ENCODE data around the gene VAMP2. TPM values are rescaled to one million over a fixed set of nuclear protein-coding genes. Genes with fewer than 3 reads are reported as not detected.

Gene VAMP2
- total RNA-seq, 1 donor from 2014 or later, result 3.1 TPM

Other genes starting within 250 kb of the VAMP2 start
- 0.51 and 0.76 TPM in 2 replicates for gene RNF227, start 246.7 kb downstream of the VAMP2 start, total RNA-seq
- gene KCNAB3, start 233.1 kb downstream of the VAMP2 start, total RNA-seq, result 0.13 and 0.26 TPM in 2 replicates
- 52.9 and 80.7 TPM in 2 replicates for gene TRAPPC1, start 231.0 kb downstream of the VAMP2 start, total RNA-seq
- 10.6 and 13.2 TPM in 2 replicates for gene CNTROB, start 230.7 kb downstream of the VAMP2 start, total RNA-seq
- gene GUCY2D, start 160.3 kb downstream of the VAMP2 start, total RNA-seq, result not detected in 2 replicates
- not detected in 2 replicates for gene ALOX15B, start 123.9 kb downstream of the VAMP2 start, total RNA-seq
- not detected in 2 replicates for gene ALOX12B, start 75.2 kb downstream of the VAMP2 start, total RNA-seq
- not detected in 2 replicates for gene ALOXE3, start 44.4 kb downstream of the VAMP2 start, total RNA-seq
- under 0.01 TPM in 1 of 2 replicates, not detected in the other for gene HES7, start 38.8 kb downstream of the VAMP2 start, total RNA-seq
- 5.0 and 16.7 TPM in 2 replicates for gene PER1, start 10.5 kb downstream of the VAMP2 start, total RNA-seq
- 17.2 and 23.7 TPM in 2 replicates for gene TMEM107, start 13.4 kb upstream of the VAMP2 start, total RNA-seq
- gene BORCS6, start 27.2 kb upstream of the VAMP2 start, total RNA-seq, result 7.8 and 10.1 TPM in 2 replicates
- 15.4 and 30.7 TPM in 2 replicates for gene AURKB, start 47.6 kb upstream of the VAMP2 start, total RNA-seq
- 3.6 and 7.0 TPM in 2 replicates for gene CTC1, start 85.1 kb upstream of the VAMP2 start, total RNA-seq
- gene PFAS, start 86.3 kb upstream of the VAMP2 start, total RNA-seq, result 19.0 and 23.9 TPM in 2 replicates
- 10.4 and 13.4 TPM in 2 replicates for gene RANGRF, start 125.7 kb upstream of the VAMP2 start, total RNA-seq
- 0.39 and 0.63 TPM in 2 replicates for gene SLC25A35, start 132.5 kb upstream of the VAMP2 start, total RNA-seq
- 7.6 and 12.1 TPM in 2 replicates for gene ARHGEF15, start 147.3 kb upstream of the VAMP2 start, total RNA-seq
- not detected in 2 replicates for gene ODF4, start 176.9 kb upstream of the VAMP2 start, total RNA-seq
- gene RPL26, start 220.2 kb upstream of the VAMP2 start, total RNA-seq, result 2,527 and 2,589 TPM in 2 replicates
- under 0.01 TPM in 1 of 2 replicates, not detected in the other for gene RNF222, start 234.9 kb upstream of the VAMP2 start, total RNA-seq